BLaER1 treated with 17β-estradiol and CSF1 and Interleukin-3, amounts not matched to agents 10 nM and 100 nM (cell line): ENCODE data around the gene NGB.
"Not testable (repeated sequence)": the region's sequence is repeated elsewhere in the genome, so short reads cannot be mapped to it uniquely, and the experiment has no call there.

Source experiments
- H3K27ac ChIP-seq, 11 experiments: shearing (Covaris generic); formaldehyde crosslinking; 2 replicates each; pipeline ENCODE4 v1.8.1; 2022
- H3K27me3 ChIP-seq, 11 experiments: shearing (Covaris generic); formaldehyde crosslinking; 2 replicates each; pipeline ENCODE4 v1.8.1; 2022
- H3K36me3 ChIP-seq, 11 experiments: shearing (Covaris generic); formaldehyde crosslinking; 2 replicates each; pipeline ENCODE4 v1.8.1; 2022
- H3K4me1 ChIP-seq, 10 experiments: shearing (Covaris generic); formaldehyde crosslinking; 2 replicates each; pipeline ENCODE4 v1.8.1; 2022
- H3K4me2 ChIP-seq, 11 experiments: shearing (Covaris generic); formaldehyde crosslinking; 2 replicates each; pipeline ENCODE4 v1.8.1; 2022
- H3K4me3 ChIP-seq, 10 experiments: shearing (Covaris generic); formaldehyde crosslinking; 2 replicates each; pipeline ENCODE4 v1.8.1; 2022
- H3K9ac ChIP-seq, 11 experiments: shearing (Covaris generic); formaldehyde crosslinking; 2 replicates each; pipeline ENCODE4 v1.8.1; 2022
- H3K9me3 ChIP-seq, 11 experiments: shearing (Covaris generic); formaldehyde crosslinking; replicated peaks in 1 of 11; 2 replicates each; pipeline ENCODE4 v1.8.1; 2022
- H4K20me1 ChIP-seq, 11 experiments: shearing (Covaris generic); formaldehyde crosslinking; 2 replicates each; pipeline ENCODE4 v1.8.1; 2022
- Cebpa-rat ChIP-seq, 11 experiments: shearing (Covaris generic); IDR thresholded peaks; 2 replicates each; pipeline ENCODE4 v1.8.1; 2022

NGB gene

GRCh38 chr14:77271113-77271710 lies at the start of gene NGB:
NGB (minus strand) TSS chr14:77271206; CDS start chr14:77270937, 269 bp downstream.
- H3K9ac ChIP-seq: peak within 1 kb of the TSS in 2 of 11 experiments; percentile 13 to 41; a peak in 2 of 22 replicates

GRCh38 chr14:77320238-77320935 lies 49.4 kb upstream of the NGB start, which contains the start of gene POMT2:
POMT2 (minus strand) TSS chr14:77320883; CDS start chr14:77320681, 202 bp downstream.
- H4K20me1 ChIP-seq: peaks cover 0 to 19% (median 3%) of the 10 kb centered on the region in 11 experiments; a peak in 7 of 22 replicates
- H3K36me3 ChIP-seq: no peaks in the 10 kb centered on the region; a peak in 1 of 22 replicates
- H3K4me2 ChIP-seq: peak within 1 kb of the TSS; percentile 83 to 98 (median 90)
- peak within 1 kb of the TSS; percentile 89 to 98 (median 94) for H3K27ac ChIP-seq
- peak within 1 kb of the TSS; percentile 79 to 96 (median 88) for H3K4me3 ChIP-seq
- TF ChIP-seq Cebpa-rat (IDR thresholded peaks at IDR 0.05): no peak
- no peaks in the 10 kb centered on the region for H3K9me3 ChIP-seq
- H3K27me3 ChIP-seq: no peaks in the 10 kb centered on the region
- H3K9ac ChIP-seq: peak within 1 kb of the TSS; percentile 83 to 97 (median 93)
- H3K4me1 ChIP-seq: peaks cover 21 to 33% (median 25%) of the 10 kb centered on the region in 10 experiments

More at GRCh38 chr14:77271113-77271710, at the start of gene NGB:
- no peak for TF ChIP-seq Cebpa-rat (IDR thresholded peaks at IDR 0.05)
- Histone ChIP-seq H3K4me3 (peak within 1 kb of the TSS in 8 of 10 experiments; percentile 16 to 42 (median 22); a peak in 8 of 20 replicates), H4K20me1 (peaks cover 0 to 24% (median 5%) of the 10 kb centered on the region in 11 experiments; a peak in 11 of 22 replicates), H3K27ac (no peak within 1 kb of the TSS), H3K4me2 (peak within 1 kb of the TSS; percentile 32 to 93 (median 73); a peak in 21 of 22 replicates), H3K4me1 (peaks cover 9 to 62% (median 44%) of the 10 kb centered on the region in 10 experiments; a peak in 19 of 20 replicates), H3K36me3 (no peaks in the 10 kb centered on the region; a peak in 1 of 22 replicates), H3K27me3 (peaks cover 41 to 50% (median 49%) of the 10 kb centered on the region in 11 experiments), H3K9me3 (peaks cover 0 to 15% (median 10%) of the 10 kb centered on the region in 11 experiments; a peak in 16 of 22 replicates)

- peaks cover 21 to 43% (median 28%) of the 10 kb centered on the region in 10 experiments for H3K4me1 ChIP-seq
- peaks cover 0 to 27% (median 5%) of the 10 kb centered on the region in 11 experiments; a peak in 8 of 22 replicates for H4K20me1 ChIP-seq
- no peaks in the 10 kb centered on the region for H3K27me3 ChIP-seq
- H3K9me3 ChIP-seq: no peaks in the 10 kb centered on the region
- H3K36me3 ChIP-seq: no peaks in the 10 kb centered on the region
- peak overlapping the region; percentile 83 to 98 (median 90) for H3K4me2 ChIP-seq
- no peak overlapping the region for H3K27ac ChIP-seq
- no peak for TF ChIP-seq Cebpa-rat (IDR thresholded peaks at IDR 0.05)
- no peak overlapping the region; a peak in 1 of 20 replicates for H3K4me3 ChIP-seq
- H3K9ac ChIP-seq: peak overlapping the region in 4 of 11 experiments; percentile 4 to 93 (median 51); a peak in 4 of 22 replicates
Observed at GRCh38 chr14:77319422-77319821, 48.4 kb upstream of the NGB start.

- Histone ChIP-seq H3K4me1 (peaks cover 21 to 45% (median 28%) of the 10 kb centered on the region in 10 experiments), H3K9ac (0 out of 22 replicates have a peak overlapping the region, but pooled peaks of 1 of the 11 experiments have one; percentile 4)
- H3K4me2 ChIP-seq: not testable (repeated sequence)
Observed at GRCh38 chr14:77318756-77319155, 47.8 kb upstream of the NGB start.

GRCh38 chr14:77318006-77318553 lies 47.1 kb upstream of the NGB start:
- peaks cover 21 to 45% (median 28%) of the 10 kb centered on the region in 10 experiments for H3K4me1 ChIP-seq
- no peak overlapping the region for H3K27ac ChIP-seq
- H3K4me2 ChIP-seq: no peak overlapping the region
- no peaks in the 10 kb centered on the region for H3K36me3 ChIP-seq
- peaks cover 0 to 39% (median 5%) of the 10 kb centered on the region in 11 experiments; a peak in 8 of 22 replicates for H4K20me1 ChIP-seq
- 0 out of 22 replicates have a peak overlapping the region, but pooled peaks of 1 of the 11 experiments have one; percentile 1 for H3K9ac ChIP-seq
- H3K27me3 ChIP-seq: no peaks in the 10 kb centered on the region
- H3K4me3 ChIP-seq: no peak overlapping the region
- H3K9me3 ChIP-seq: no peaks in the 10 kb centered on the region
- TF ChIP-seq Cebpa-rat (IDR thresholded peaks at IDR 0.05): no peak

More at GRCh38 chr14:77318756-77319155, 47.8 kb upstream of the NGB start:
- H3K36me3 ChIP-seq, H3K4me3 ChIP-seq, H3K27ac ChIP-seq, H3K27me3 ChIP-seq, H3K9me3 ChIP-seq: not testable (repeated sequence)
- H4K20me1 ChIP-seq: peaks cover 0 to 33% (median 5%) of the 10 kb centered on the region in 11 experiments; a peak in 8 of 22 replicates

GRCh38 chr14:77316872-77317301 lies 45.9 kb upstream of the NGB start:
- Histone ChIP-seq H3K27me3 (no peaks in the 10 kb centered on the region), H4K20me1 (peaks cover 0 to 39% (median 5%) of the 10 kb centered on the region in 11 experiments; a peak in 8 of 22 replicates), H3K4me1 (peaks cover 12 to 36% (median 20%) of the 10 kb centered on the region in 10 experiments), H3K4me3 (no peak overlapping the region), H3K36me3 (no peaks in the 10 kb centered on the region), H3K9ac (peak overlapping the region in 5 of 11 experiments; percentile 3 to 19 (median 10); a peak in 2 of 22 replicates), H3K4me2 (no peak overlapping the region), H3K27ac (no peak overlapping the region), H3K9me3 (no peaks in the 10 kb centered on the region)
- no peak for TF ChIP-seq Cebpa-rat (IDR thresholded peaks at IDR 0.05)

- TF ChIP-seq Cebpa-rat (IDR thresholded peaks at IDR 0.05): no peak
- Histone ChIP-seq H3K4me1 (peaks cover 11 to 35% (median 19%) of the 10 kb centered on the region in 10 experiments), H4K20me1 (peaks cover 0 to 39% (median 5%) of the 10 kb centered on the region in 11 experiments; a peak in 8 of 22 replicates), H3K9me3 (no peaks in the 10 kb centered on the region), H3K4me2 (no peak overlapping the region), H3K27ac (no peak overlapping the region), H3K4me3 (no peak overlapping the region), H3K27me3 (no peaks in the 10 kb centered on the region), H3K9ac (0 out of 22 replicates have a peak overlapping the region, but pooled peaks of 1 of the 11 experiments have one; percentile 38), H3K36me3 (no peaks in the 10 kb centered on the region)
Observed at GRCh38 chr14:77316195-77316505, 45.1 kb upstream of the NGB start.

GRCh38 chr14:77314539-77315457 lies 43.8 kb upstream of the NGB start:
- Histone ChIP-seq H3K27ac (peak overlapping the region in 2 of 11 experiments; percentile 30 to 45; a peak in 1 of 22 replicates), H3K9me3 (no peaks in the 10 kb centered on the region), H4K20me1 (peaks cover 0 to 39% (median 5%) of the 10 kb centered on the region in 11 experiments; a peak in 8 of 22 replicates), H3K36me3 (no peaks in the 10 kb centered on the region), H3K27me3 (no peaks in the 10 kb centered on the region), H3K4me2 (peak overlapping the region in 5 of 11 experiments; percentile 8 to 68 (median 49); a peak in 3 of 22 replicates), H3K4me3 (no peak overlapping the region), H3K9ac (peak overlapping the region in 4 of 11 experiments; percentile 1 to 54 (median 30); a peak in 4 of 22 replicates), H3K4me1 (peaks cover 8 to 32% (median 16%) of the 10 kb centered on the region in 10 experiments)
- TF ChIP-seq Cebpa-rat (IDR thresholded peaks at IDR 0.05): no peak
